Neuronal stem cell (in vitro differentiated cells): ENCODE data around the gene GPATCH8.
"Not testable (repeated sequence)": the region's sequence is repeated elsewhere in the genome, so short reads cannot be mapped to it uniquely, and the experiment has no call there.

Experiments
- DNase-seq: peaks from one replicate; pipeline ENCODE4 v3.0.0-alpha.2; 2013; ENCODE audit warnings: low spot score
- H2AFZ ChIP-seq: one replicate; pipeline ENCODE4 v1.6.1; 2013; ENCODE audit warnings: mild to moderate bottlenecking, low read length, inconsistent platforms
- H2AK5ac ChIP-seq: 2 replicates; pipeline ENCODE4 v1.6.1; 2013; ENCODE audit warnings: low read depth, mild to moderate bottlenecking, inconsistent platforms, low read length, moderate library complexity, mixed read lengths
- H2BK120ac ChIP-seq: 2 replicates; pipeline ENCODE4 v1.6.1; 2013; ENCODE audit warnings: low read depth, mild to moderate bottlenecking, inconsistent platforms, low read length, moderate library complexity, mixed read lengths
- H2BK12ac ChIP-seq: one replicate; pipeline ENCODE4 v1.6.1; 2013; ENCODE audit warnings: low read length, inconsistent platforms
- H2BK15ac ChIP-seq: 2 replicates; pipeline ENCODE4 v1.6.1; 2013; ENCODE audit warnings: mild to moderate bottlenecking, low read length, inconsistent platforms, mixed read lengths
- H2BK5ac ChIP-seq: one replicate; pipeline ENCODE4 v1.6.1; 2013; ENCODE audit warnings: inconsistent platforms, mild to moderate bottlenecking, low read length, moderate library complexity
- H3K14ac ChIP-seq: one replicate; pipeline ENCODE4 v1.6.1; 2013; ENCODE audit warnings: low read length, inconsistent platforms
- H3K18ac ChIP-seq: 2 replicates; pipeline ENCODE4 v1.6.1; 2013; ENCODE audit warnings: low read length, inconsistent platforms
- H3K23ac ChIP-seq: 2 replicates; pipeline ENCODE4 v1.6.1; 2013; ENCODE audit warnings: low read depth, mild to moderate bottlenecking, mixed read lengths, low read length, inconsistent platforms; ENCODE audit not compliant: poor library complexity
- H3K27ac ChIP-seq: replicated peaks from 3 replicates; pipeline ENCODE4 v1.5.1; 2013; ENCODE audit warnings: low read length, inconsistent platforms
- H3K27me3 ChIP-seq, 3 experiments: 2 replicates each; pipeline ENCODE4 v1.6.1; 2013; ENCODE audit warnings: low read length in 3 of 3, mild to moderate bottlenecking in 2 of 3, inconsistent platforms in 1 of 3, low read depth in 1 of 3, mixed read lengths in 1 of 3, moderate library complexity in 1 of 3; ENCODE audit not compliant: control insufficient read depth in 3 of 3, insufficient read depth in 3 of 3
- H3K36me3 ChIP-seq, 2 donors: replicated peaks in 1 of 2; 2 replicates each; pipeline ENCODE4 v1.6.1; 2013; ENCODE audit warnings: low read length in 2 of 2; ENCODE audit not compliant: control insufficient read depth in 2 of 2, insufficient read depth in 2 of 2
- H3K4ac ChIP-seq: 2 replicates; pipeline ENCODE4 v1.6.1; 2013; ENCODE audit warnings: inconsistent platforms, mild to moderate bottlenecking, low read length, moderate library complexity
- H3K4me1 ChIP-seq, 2 donors: 1 replicate in 1 of 2; 2 replicates in 1 of 2; pipeline ENCODE4 v1.6.1; 2013; ENCODE audit warnings: low read length in 2 of 2, low read depth in 1 of 2; ENCODE audit not compliant: control insufficient read depth in 2 of 2, insufficient read depth in 1 of 2
- H3K4me2 ChIP-seq: one replicate; pipeline ENCODE4 v1.6.1; 2013; ENCODE audit warnings: mild to moderate bottlenecking, low read length, inconsistent platforms; ENCODE audit not compliant: insufficient read depth, poor library complexity, severe bottlenecking
- H3K4me3 ChIP-seq, 2 donors: 2 replicates each; pipeline ENCODE4 v1.5.1; 2013; ENCODE audit warnings: low read length in 2 of 2, mild to moderate bottlenecking in 2 of 2, inconsistent platforms in 1 of 2, moderate library complexity in 1 of 2
- H3K79me1 ChIP-seq: one replicate; pipeline ENCODE4 v1.6.1; 2013; ENCODE audit warnings: low read depth, mild to moderate bottlenecking, inconsistent platforms, low read length, moderate library complexity
- H3K9ac ChIP-seq: one replicate; pipeline ENCODE4 v1.6.1; 2013; ENCODE audit warnings: mild to moderate bottlenecking, low read depth, low read length, inconsistent platforms; ENCODE audit not compliant: poor library complexity
- H3K9me3 ChIP-seq, 2 donors: replicated peaks in 1 of 2; 2 replicates each; pipeline versions ENCODE3 to v1.6.1; 2013; ENCODE audit warnings: low read length in 2 of 2, mild to moderate bottlenecking in 2 of 2, inconsistent platforms in 1 of 2, low read depth in 1 of 2, mixed read lengths in 1 of 2, moderate library complexity in 1 of 2; ENCODE audit not compliant: control insufficient read depth in 2 of 2, insufficient read depth in 1 of 2
- H4K8ac ChIP-seq: one replicate; pipeline ENCODE4 v1.6.1; 2013; ENCODE audit warnings: low read depth, mild to moderate bottlenecking, inconsistent platforms, low read length, moderate library complexity
- H4K91ac ChIP-seq: one replicate; pipeline ENCODE4 v1.6.1; 2013; ENCODE audit warnings: low read length, low read depth, mild to moderate bottlenecking, inconsistent platforms; ENCODE audit not compliant: poor library complexity
- WGBS, 2 donors: extraction: QIAGEN DNeasy Blood & Tissue Kit; methylation state at CpG; one replicate each; pipeline ENCODE4 v1.1.7; 2013; ENCODE audit warnings: missing lambda C conversion rate in 2 of 2, mixed read lengths in 1 of 2; ENCODE audit not compliant: insufficient read length in 2 of 2, insufficient replicate concordance in 1 of 2; ENCODE audit errors: extremely low coverage in 2 of 2; 5-methylcytosine and 5-hydroxymethylcytosine counted together

GPATCH8 gene

GRCh38 chr17:44397479-44398440, 105.4 kb downstream of the GPATCH8 start:
- Histone ChIP-seq H3K27me3 (no peaks in the 10 kb centered on the region), H2BK15ac (no peak overlapping the region), H3K14ac (no peak overlapping the region), H3K9ac (peak overlapping the region; percentile 22), H2BK5ac (no peak overlapping the region), H3K79me1 (peaks cover 4% of the 10 kb centered on the region), H3K18ac (no peak overlapping the region), H3K23ac (peak overlapping the region; percentile 68), H3K36me3 (peaks cover 43 to 79% of the 10 kb centered on the region in 2 donors), H2BK12ac (no peak overlapping the region), H4K8ac (peak overlapping the region; percentile 29), H3K9me3 (no peaks in the 10 kb centered on the region), H3K4me2 (no peak overlapping the region), H4K91ac (no peak overlapping the region), H3K4me1 (no peaks in the 10 kb centered on the region), H2BK120ac (no peak overlapping the region), H3K4ac (no peak overlapping the region), H2AK5ac (no peak overlapping the region), H3K4me3 (peak overlapping the region in 1 of 2 donors; percentile 43), H2AFZ (no peak overlapping the region), H3K27ac (no peak overlapping the region)
- WGBS, 2 donors: no CpG with 5 or more reads among the region's 8 CpGs
- DNase-seq: no peak

- Histone ChIP-seq H3K27ac (no peak overlapping the region), H3K36me3 (peaks cover 43 to 72% of the 10 kb centered on the region in 2 donors), H4K8ac (no peak overlapping the region), H3K4me1 (no peaks in the 10 kb centered on the region), H2BK5ac (no peak overlapping the region), H3K27me3 (no peaks in the 10 kb centered on the region), H4K91ac (no peak overlapping the region), H3K4me3 (no peak overlapping the region), H3K9ac (no peak overlapping the region), H3K9me3 (no peaks in the 10 kb centered on the region), H3K18ac (no peak overlapping the region), H3K4me2 (no peak overlapping the region), H2BK12ac (no peak overlapping the region), H2AK5ac (no peak overlapping the region), H3K4ac (no peak overlapping the region), H3K14ac (no peak overlapping the region), H2BK120ac (no peak overlapping the region), H2BK15ac (no peak overlapping the region), H2AFZ (no peak overlapping the region), H3K79me1 (peaks cover 4% of the 10 kb centered on the region), H3K23ac (no peak overlapping the region)
- no peak for DNase-seq
- no CpG with 5 or more reads among the region's 5 CpGs for WGBS, 2 donors
Observed at GRCh38 chr17:44396946-44397345, 106.3 kb downstream of the GPATCH8 start.

DNA sequence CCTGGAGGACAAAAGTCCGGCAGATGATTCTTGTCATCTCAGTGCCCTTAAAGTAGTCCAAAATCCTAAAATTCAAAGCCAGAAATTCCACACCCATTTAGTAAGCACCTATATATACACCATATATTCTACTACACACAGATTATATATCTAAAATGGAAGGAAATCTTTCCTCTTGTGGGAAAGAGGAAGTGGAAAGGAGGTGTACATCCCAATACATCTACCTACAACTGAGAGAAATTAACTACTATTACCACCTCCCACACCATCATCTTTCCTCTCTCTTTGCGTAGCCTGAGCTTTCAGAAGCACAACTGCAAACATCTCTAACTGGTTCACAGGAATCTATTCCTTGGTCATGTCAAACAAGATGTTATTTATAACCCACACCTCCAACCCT, 108.4 kb downstream of the GPATCH8 start:
- Histone ChIP-seq H3K4me3 (no peak overlapping the region), H3K36me3 (peaks cover 27 to 53% of the 10 kb centered on the region in 2 donors), H2BK15ac (no peak overlapping the region), H3K27ac (no peak overlapping the region), H2BK120ac (no peak overlapping the region), H3K4me1 (no peaks in the 10 kb centered on the region), H2AK5ac (no peak overlapping the region), H3K9ac (no peak overlapping the region), H3K79me1 (peaks cover 4% of the 10 kb centered on the region), H3K27me3 (no peaks in the 10 kb centered on the region), H2AFZ (no peak overlapping the region), H4K91ac (no peak overlapping the region), H2BK12ac (no peak overlapping the region), H4K8ac (no peak overlapping the region), H3K4ac (no peak overlapping the region), H3K9me3 (no peaks in the 10 kb centered on the region), H3K18ac (no peak overlapping the region), H3K14ac (no peak overlapping the region), H3K4me2 (no peak overlapping the region), H2BK5ac (no peak overlapping the region), H3K23ac (no peak overlapping the region)
- no CpG with 5 or more reads among the region's 2 CpGs for WGBS, 2 donors
- DNase-seq: no peak

GRCh38 chr17:44394112-44394511, 109.1 kb downstream of the GPATCH8 start:
- H2AK5ac ChIP-seq, H4K8ac ChIP-seq, H2BK120ac ChIP-seq, H3K79me1 ChIP-seq, DNase-seq, H3K23ac ChIP-seq, H3K9ac ChIP-seq, H3K4me3 ChIP-seq, H3K4me2 ChIP-seq, H3K14ac ChIP-seq, H3K4me1 ChIP-seq, H3K4ac ChIP-seq, H3K27me3 ChIP-seq, H2AFZ ChIP-seq, H3K9me3 ChIP-seq, H2BK12ac ChIP-seq, H2BK15ac ChIP-seq, H3K18ac ChIP-seq, H2BK5ac ChIP-seq, H3K27ac ChIP-seq, H4K91ac ChIP-seq: not testable (repeated sequence)
- H3K36me3 ChIP-seq: peaks cover 21 to 46% of the 10 kb centered on the region in 2 donors
- WGBS, 2 donors: no CpG with 5 or more reads among the region's 9 CpGs
